B cell (primary cell): ENCODE results near the gene LRRC32. TPM values are rescaled to one million over a fixed set of nuclear protein-coding genes. Genes with fewer than 3 reads are reported as not detected.

Experiments used
- ATAC-seq: fragments of 200-7000 bp; cut with Tn5 transposase; one replicate; pipeline ENCODE4 v1.10.0; 2021; ENCODE audit warnings: low read depth, mild to moderate bottlenecking, moderate number of reproducible peaks, moderate library complexity
- CTCF ChIA-PET: fragments of 350-600 bp; sonication (Branson Sonifier 250); formaldehyde crosslinking; loops from one replicate; lab custom pipeline; 2021; ENCODE audit warnings: antibody characterized with exemption, inconsistent platforms; lab: Charles Lee
- POLR2A ChIA-PET: fragments of 350-600 bp; sonication (Branson Sonifier 250); formaldehyde crosslinking; loops from one replicate; lab custom pipeline; 2021; ENCODE audit warnings: antibody characterized with exemption; lab: Charles Lee
- DNase-seq: peaks from one replicate; pipeline ENCODE4 v3.0.0; 2013
- H2AFZ ChIP-seq: 2 replicates; pipeline ENCODE4 v1.6.1; 2012; ENCODE audit warnings: mild to moderate bottlenecking, low read depth, low read length; ENCODE audit not compliant: insufficient read depth, poor library complexity, severe bottlenecking
- H3K27ac ChIP-seq, 2 donors: 1 replicate in 1 of 2; 2 replicates in 1 of 2; pipeline ENCODE4 v1.5.1; 2012 to 2013; ENCODE audit warnings: low read length in 2 of 2, mild to moderate bottlenecking in 2 of 2, moderate library complexity in 1 of 2
- H3K27me3 ChIP-seq, 4 experiments: fragments of 200-600 bp in 1 of 4; sonication (generic) in 1 of 4; replicated peaks in 1 of 4; 1 replicate in 2 of 4; 2 replicates in 2 of 4; pipeline versions ENCODE4 v1.6.1 to v1.7.0; 2013 to 2016; ENCODE audit warnings: low read length in 3 of 4, mild to moderate bottlenecking in 2 of 4, mixed read lengths in 1 of 4, moderate library complexity in 1 of 4; ENCODE audit not compliant: insufficient read depth in 4 of 4, control insufficient read depth in 3 of 4; ENCODE audit errors: control extremely low read depth in 1 of 4
- H3K36me3 ChIP-seq, 2 experiments: replicated peaks in 1 of 2; 1 replicate in 1 of 2; 2 replicates in 1 of 2; pipeline versions ENCODE4 v1.6.1 to v1.7.1; 2013; ENCODE audit warnings: low read length in 1 of 2; ENCODE audit not compliant: insufficient read depth in 2 of 2, control insufficient read depth in 1 of 2; ENCODE audit errors: control extremely low read depth in 1 of 2, extremely low read depth in 1 of 2
- H3K4me1 ChIP-seq, 2 donors: fragments of 200-600 bp in 1 of 2; sonication (generic) in 1 of 2; 1 replicate in 1 of 2; 2 replicates in 1 of 2; pipeline versions ENCODE4 v1.5.1 to v1.6.1; 2013 to 2017; ENCODE audit warnings: low read length in 2 of 2; ENCODE audit not compliant: control insufficient read depth in 2 of 2, insufficient read depth in 2 of 2
- H3K4me2 ChIP-seq: replicated peaks from 2 replicates; pipeline ENCODE3; 2012; ENCODE audit warnings: mild to moderate bottlenecking, low read depth, low read length; ENCODE audit not compliant: poor library complexity, severe bottlenecking
- H3K4me3 ChIP-seq, 5 experiments: fragments of 200-600 bp in 1 of 5; sonication (generic) in 1 of 5; 1 replicate in 3 of 5; 2 replicates in 2 of 5; pipeline versions ENCODE4 v1.5.1 to v1.7.0; 2011 to 2016; ENCODE audit warnings: low read length in 4 of 5, mild to moderate bottlenecking in 4 of 5, low read depth in 2 of 5, control low read depth in 1 of 5, moderate library complexity in 1 of 5; ENCODE audit not compliant: insufficient read depth in 1 of 5; ENCODE audit errors: control extremely low read depth in 1 of 5, extremely low read depth in 1 of 5
- H3K79me2 ChIP-seq: fragments of 200-600 bp; sonication (generic); one replicate; pipeline ENCODE4 v1.6.0; 2016; ENCODE audit warnings: low read length; ENCODE audit not compliant: control insufficient read depth, insufficient read depth
- H3K9ac ChIP-seq: fragments of 200-600 bp; sonication (generic); 2 replicates; pipeline ENCODE4 v1.6.1; 2017; ENCODE audit warnings: mild to moderate bottlenecking, low read length, moderate library complexity
- H3K9me3 ChIP-seq, 3 donors: one replicate each; pipeline versions ENCODE4 v1.6.1 to v1.7.1; 2013; ENCODE audit warnings: low read length in 2 of 3; ENCODE audit not compliant: control insufficient read depth in 2 of 3, insufficient read depth in 1 of 3; ENCODE audit errors: control extremely low read depth in 1 of 3
- H4K20me1 ChIP-seq: 2 replicates; pipeline ENCODE4 v1.6.0; 2012; ENCODE audit warnings: mild to moderate bottlenecking, low read length; ENCODE audit not compliant: insufficient read depth, control insufficient read depth, poor library complexity, severe bottlenecking
- H3K27ac Mint-ChIP-seq: one replicate; pipeline ENCODE4 v1.8.0; 2021; ENCODE audit warnings: mixed read lengths
- H3K27me3 Mint-ChIP-seq: one replicate; pipeline ENCODE4 v1.8.0; 2021; ENCODE audit warnings: mixed read lengths
- H3K4me1 Mint-ChIP-seq: one replicate; pipeline ENCODE4 v1.8.0; 2021; ENCODE audit warnings: mixed read lengths
- H3K4me3 Mint-ChIP-seq: one replicate; pipeline ENCODE4 v1.8.0; 2021; ENCODE audit warnings: mixed read lengths
- H3K9me3 Mint-ChIP-seq: one replicate; pipeline ENCODE4 v1.8.0; 2022; ENCODE audit warnings: mixed read lengths; ENCODE audit not compliant: insufficient read depth
- EZH2 ChIP-seq: IDR thresholded peaks from 2 replicates; pipeline ENCODE4 v1.6.1; 2012; ENCODE audit warnings: borderline replicate concordance, low read depth, mild to moderate bottlenecking, moderate library complexity, low read length; ENCODE audit not compliant: insufficient read depth, poor library complexity, severe bottlenecking
- WGBS: methylation state at CpG from one replicate; pipeline ENCODE4 v1.1.5; 2013; ENCODE audit warnings: missing lambda C conversion rate; ENCODE audit not compliant: insufficient coverage; 5-methylcytosine and 5-hydroxymethylcytosine counted together
- intact Hi-C: fragments of 100-400 bp; cut with micrococcal nuclease; formaldehyde crosslinking; loops from one replicate; pipeline ENCODE4 v1.10.0; 2022
- polyA plus RNA-seq: library from polyadenylated mRNA; depleted of rRNA; stranded (reverse); fragments of >200 nt; gene quantifications from 2 replicates; pipeline ENCODE4 v1.2.3, GENCODE V29; 2012
- total RNA-seq, 2 donors: library from RNA; stranded (reverse); fragments of 120-200 nt in 1 of 2; gene quantifications; 1 replicate in 1 of 2; 2 replicates in 1 of 2; pipeline versions ENCODE4 v1.2.3 to v1.2.4, GENCODE V29; 2013 to 2022
- TF ChIP-seq, protein P1 (sequence below): fragments of 200-600 bp; IDR thresholded peaks from one replicate; pipeline ENCODE4 v1.8.0; 2022; ENCODE audit warnings: antibody characterized with exemption, mild to moderate bottlenecking

LRRC32 gene
- total and polyA plus RNA-seq, 2 donors (not counting 1 experiment from before 2014, with no cell fraction given) = 0.60 to 1.4 TPM

DNA sequence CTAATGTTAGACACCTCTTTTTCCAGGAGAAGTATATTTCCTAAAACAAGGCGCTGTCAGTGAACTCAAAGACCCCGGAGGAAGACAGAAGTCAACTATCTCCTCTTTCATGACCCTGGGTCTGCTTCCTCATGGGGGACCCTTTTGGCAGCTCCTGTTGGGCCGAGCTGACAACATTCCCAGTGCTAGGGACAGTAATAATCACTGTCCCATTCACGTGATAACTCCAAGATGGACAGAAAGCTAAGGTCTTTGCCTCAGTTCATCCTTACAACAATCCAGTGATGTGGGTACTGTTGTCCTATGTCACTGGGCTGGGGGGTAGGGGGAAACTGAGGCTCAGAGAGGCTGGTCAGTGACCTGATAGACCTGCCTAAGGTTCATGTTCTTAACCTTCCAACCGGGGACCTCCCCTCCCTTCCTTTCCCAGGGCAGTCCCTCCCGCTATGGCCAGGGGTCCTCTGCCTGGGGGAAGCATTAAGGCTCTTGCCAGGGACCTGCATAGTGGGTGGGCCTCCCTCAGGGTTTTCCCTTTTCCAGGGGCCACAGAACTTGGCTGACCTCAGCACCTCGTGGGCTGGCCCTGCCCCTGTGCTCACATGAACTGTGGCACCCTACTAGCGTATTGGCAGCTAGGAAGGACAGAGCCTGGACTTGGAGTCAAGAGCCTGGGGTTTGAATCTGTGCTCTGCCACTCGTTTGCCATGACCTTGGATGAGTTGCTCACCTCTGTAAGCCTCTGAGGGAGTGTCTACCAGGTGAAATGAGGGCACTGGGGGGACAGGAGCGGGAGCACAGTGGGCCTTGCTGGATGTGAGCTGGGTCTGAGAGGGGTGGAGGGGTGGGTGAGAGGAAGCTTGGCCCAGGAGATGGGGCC, 53.6 kb downstream of the LRRC32 start:
- peaks cover 1% of the 10 kb centered on the region for H3K4me1 Mint-ChIP-seq
- intact Hi-C loops = no loop called here

More for the DNA sequence above, 53.6 kb downstream of the LRRC32 start:
- no peak overlapping the region for H3K4me3 ChIP-seq
- no peaks in the 10 kb centered on the region for H4K20me1 ChIP-seq
- TF ChIP-seq, protein P1, sequence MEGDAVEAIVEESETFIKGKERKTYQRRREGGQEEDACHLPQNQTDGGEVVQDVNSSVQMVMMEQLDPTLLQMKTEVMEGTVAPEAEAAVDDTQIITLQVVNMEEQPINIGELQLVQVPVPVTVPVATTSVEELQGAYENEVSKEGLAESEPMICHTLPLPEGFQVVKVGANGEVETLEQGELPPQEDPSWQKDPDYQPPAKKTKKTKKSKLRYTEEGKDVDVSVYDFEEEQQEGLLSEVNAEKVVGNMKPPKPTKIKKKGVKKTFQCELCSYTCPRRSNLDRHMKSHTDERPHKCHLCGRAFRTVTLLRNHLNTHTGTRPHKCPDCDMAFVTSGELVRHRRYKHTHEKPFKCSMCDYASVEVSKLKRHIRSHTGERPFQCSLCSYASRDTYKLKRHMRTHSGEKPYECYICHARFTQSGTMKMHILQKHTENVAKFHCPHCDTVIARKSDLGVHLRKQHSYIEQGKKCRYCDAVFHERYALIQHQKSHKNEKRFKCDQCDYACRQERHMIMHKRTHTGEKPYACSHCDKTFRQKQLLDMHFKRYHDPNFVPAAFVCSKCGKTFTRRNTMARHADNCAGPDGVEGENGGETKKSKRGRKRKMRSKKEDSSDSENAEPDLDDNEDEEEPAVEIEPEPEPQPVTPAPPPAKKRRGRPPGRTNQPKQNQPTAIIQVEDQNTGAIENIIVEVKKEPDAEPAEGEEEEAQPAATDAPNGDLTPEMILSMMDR = no peak
- TF ChIP-seq EZH2 = no peak
- no peaks in the 10 kb centered on the region for H3K36me3 ChIP-seq
- ChIA-PET POLR2A (no interaction called here), CTCF (interaction anchor here (1.3 kb wide), 1 partner anchor 63 kb away, joined by 3 read pairs; no protein-coding TSS in a partner anchor)
- ATAC-seq (no peak), DNase-seq (no peak)
- H2AFZ ChIP-seq = no peak overlapping the region
- no peaks in the 10 kb centered on the region for H3K79me2 ChIP-seq
- no peak overlapping the region for H3K4me2 ChIP-seq
- H3K4me1 ChIP-seq = no peaks in the 10 kb centered on the region
- no peak overlapping the region for H3K27ac ChIP-seq
- peaks cover 0 to 38% (median 7%) of the 10 kb centered on the region in 4 experiments for H3K27me3 ChIP-seq
- peaks cover 1 to 12% (median 4%) of the 10 kb centered on the region in 3 donors for H3K9me3 ChIP-seq
- Mint-ChIP-seq H3K9me3 (peaks cover 2% of the 10 kb centered on the region), H3K27me3 (peaks cover 48% of the 10 kb centered on the region), H3K4me3 (no peak overlapping the region), H3K27ac (no peak overlapping the region)
- no peak overlapping the region for H3K9ac ChIP-seq
- WGBS = 92% methylated on average over 8 of the region's 10 CpGs
